Spleen (tissue), 11 donors: Measurements from ENCODE around the gene TMEM45B. TPM values are rescaled to one million over a fixed set of nuclear protein-coding genes. Genes with fewer than 3 reads are reported as not detected.

Experiments used
- DNase-seq: peaks from one replicate; pipeline ENCODE4 v3.0.0-alpha.2; 2020
- H3K27ac ChIP-seq, 8 donors: fragments of 200-600 bp; sonication (generic) in 7 of 8; 1 replicate in 4 of 8; 2 replicates in 4 of 8; pipeline versions ENCODE4 v1.5.0 to v1.8.0; 2016 to 2021; ENCODE audit warnings: inconsistent platforms in 4 of 8, mild to moderate bottlenecking in 4 of 8, moderate library complexity in 1 of 8
- H3K27me3 ChIP-seq, 7 donors: fragments of 200-600 bp; sonication (generic) in 6 of 7; replicated peaks in 1 of 7; 1 replicate in 4 of 7; 2 replicates in 3 of 7; pipeline versions ENCODE4 v1.5.0 to v1.8.0; 2016 to 2021; ENCODE audit warnings: inconsistent platforms in 3 of 7, mild to moderate bottlenecking in 1 of 7
- H3K36me3 ChIP-seq, 6 donors: fragments of 200-600 bp; sonication (generic) in 5 of 6; 1 replicate in 4 of 6; 2 replicates in 2 of 6; pipeline versions ENCODE4 v1.5.0 to v1.8.0; 2016 to 2021; ENCODE audit warnings: inconsistent platforms in 2 of 6
- H3K4me1 ChIP-seq, 6 donors: fragments of 200-600 bp; sonication (generic) in 5 of 6; 1 replicate in 3 of 6; 2 replicates in 3 of 6; pipeline versions ENCODE4 v1.5.0 to v1.8.0; 2016 to 2021; ENCODE audit warnings: inconsistent platforms in 3 of 6
- H3K4me3 ChIP-seq, 8 donors: fragments of 200-600 bp; sonication (generic) in 7 of 8; 1 replicate in 4 of 8; 2 replicates in 4 of 8; pipeline versions ENCODE4 v1.5.0 to v1.8.0; 2016 to 2021; ENCODE audit warnings: inconsistent platforms in 4 of 8, mild to moderate bottlenecking in 4 of 8, moderate library complexity in 2 of 8
- H3K9me3 ChIP-seq, 8 donors: fragments of 200-600 bp; sonication (generic) in 7 of 8; 1 replicate in 4 of 8; 2 replicates in 4 of 8; pipeline versions ENCODE4 v1.5.0 to v1.8.0; 2016 to 2021; ENCODE audit warnings: inconsistent platforms in 4 of 8
- CTCF ChIP-seq, 11 experiments: fragments of 200-600 bp in 7 of 11; fragments of 450-650 bp in 4 of 11; sonication (generic) in 4 of 11; IDR thresholded peaks in 8 of 11; conservative IDR thresholded peaks in 3 of 11; 1 replicate in 7 of 11; 2 replicates in 4 of 11; pipeline versions ENCODE4 v1.4.0 to v1.8.0; 2016 to 2021; ENCODE audit warnings: antibody characterized with exemption in 11 of 11, inconsistent platforms in 4 of 11, mild to moderate bottlenecking in 1 of 11
- POLR2A ChIP-seq, 3 donors: fragments of 450-650 bp; IDR thresholded peaks; one replicate each; pipeline ENCODE4 v1.5.1; 2017; ENCODE audit warnings: antibody characterized with exemption in 3 of 3, mild to moderate bottlenecking in 1 of 3
- POLR2AphosphoS5 ChIP-seq, 3 donors: sonication (generic); formaldehyde crosslinking; IDR thresholded peaks; one replicate each; pipeline ENCODE4 v1.5.1; 2017; ENCODE audit warnings: antibody characterized with exemption in 3 of 3
- WGBS, 5 donors: extraction: QIAGEN DNeasy Blood & Tissue Kit in 3 of 5; methylation state at CpG; one replicate each; pipeline versions ENCODE4 v1.1.5 to v1.1.7; 2013 to 2018; 5-methylcytosine and 5-hydroxymethylcytosine counted together
- intact Hi-C: fragments of 100-400 bp; cut with DNase I; formaldehyde crosslinking; loops from one replicate; pipeline ENCODE4 v1.15.0; 2023; ENCODE audit warnings: low total_unique reads
- polyA plus RNA-seq, 3 donors: library from polyadenylated mRNA; stranded (reverse); fragments of 200-250 nt; gene quantifications; one replicate each; pipeline ENCODE4 v1.2.1, GENCODE V29; 2013
- total RNA-seq, 7 donors: library from RNA; depleted of rRNA in 3 of 7; stranded (reverse); fragments of >200 nt in 3 of 7; fragmentation: NEBNext Ultra II Directional in 4 of 7; extraction: Animal tissue kit (Norgen Biotek cat#: 25700) in 4 of 7; gene quantifications; one replicate each; pipeline versions ENCODE4 v1.1.0 to v1.2.1, GENCODE V29; 2016 to 2021
- donor health status: healthy with polysubstance abuse.
- donor health status: DM: no; HTN: no; CAD: no; lungs with moderate emphysema.
- donor health status: DM: no; HTN: no; CAD: no.
- donor health status: Bipolar disorder and iron deficiency.
- donor health status: healthy.
- donor health status: DM: no; HTN: no; CAD: no.
- donor health status: DM: yes; HTN: yes; CAD: no.

TMEM45B gene
- total and polyA plus RNA-seq, 10 donors = 0.05 to 5.1 (median 0.67) TPM

DNA sequence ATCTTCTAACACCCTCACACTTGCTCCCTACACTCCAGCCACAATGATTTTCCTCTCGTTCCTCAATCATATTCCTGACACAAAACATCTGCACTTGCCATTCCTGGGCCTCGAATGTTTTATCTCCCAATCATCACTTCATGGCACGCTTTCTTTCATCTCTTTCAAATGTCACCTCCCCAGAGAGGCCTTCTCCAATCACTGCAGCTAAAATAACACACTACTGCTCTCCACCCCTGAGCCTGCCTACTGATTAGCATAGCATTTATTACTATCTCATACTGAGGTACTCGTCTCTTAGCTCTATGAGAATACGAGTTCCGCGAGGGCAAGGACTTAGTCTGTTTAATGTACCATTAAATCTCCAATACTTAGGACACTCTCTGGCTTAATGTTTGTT, 56.3 kb downstream of the TMEM45B start:
- TF ChIP-seq CTCF (IDR thresholded peaks at IDR 0.05 in 8 of 11, conservative IDR thresholded peaks at IDR 0.05 in 3 of 11) = no peak
- no peak for TF ChIP-seq POLR2A (IDR thresholded peaks at IDR 0.05)
- no peak for TF ChIP-seq POLR2AphosphoS5 (IDR thresholded peaks at IDR 0.05)
- Histone ChIP-seq H3K4me3 (no peak overlapping the region), H3K27ac (no peak overlapping the region), H3K36me3 (peaks cover 0 to 100% (median 95%) of the 10 kb centered on the region in 6 donors), H3K4me1 (no peaks in the 10 kb centered on the region), H3K27me3 (no peaks in the 10 kb centered on the region), H3K9me3 (no peaks in the 10 kb centered on the region)
- intact Hi-C loops = no loop called here
- no peak for DNase-seq
- 92 to 94% (median 94%) methylated on average over 7 of the region's 7 CpGs for WGBS, 5 donors

- Histone ChIP-seq H3K27me3 (no peaks in the 10 kb centered on the region), H3K9me3 (no peaks in the 10 kb centered on the region), H3K27ac (no peak overlapping the region), H3K36me3 (peaks cover 19 to 100% (median 100%) of the 10 kb centered on the region in 6 donors), H3K4me1 (no peaks in the 10 kb centered on the region), H3K4me3 (no peak overlapping the region)
- DNase-seq = no peak
- WGBS, 5 donors = 89 to 99% (median 94%) methylated on average over 3 of the region's 3 CpGs
- TF ChIP-seq POLR2A (IDR thresholded peaks at IDR 0.05) (no peak), POLR2AphosphoS5 (IDR thresholded peaks at IDR 0.05) (no peak), CTCF (IDR thresholded peaks at IDR 0.05 in 8 of 11, conservative IDR thresholded peaks at IDR 0.05 in 3 of 11) (no peak)
- intact Hi-C loops = no loop called here
These were observed 64.7 kb downstream of the TMEM45B start for GRCh38 chr11:129880311-129880710.

- WGBS, 5 donors = 80 to 85% (median 82%) methylated on average over 9 of the region's 9 CpGs
- H3K36me3 ChIP-seq = peaks cover 19 to 100% (median 100%) of the 10 kb centered on the region in 6 donors
- H3K9me3 ChIP-seq = no peaks in the 10 kb centered on the region
- no peak overlapping the region for H3K27ac ChIP-seq
- H3K4me3 ChIP-seq = no peak overlapping the region
- DNase-seq = no peak
- H3K27me3 ChIP-seq = no peaks in the 10 kb centered on the region
- no peak for TF ChIP-seq POLR2A (IDR thresholded peaks at IDR 0.05)
- TF ChIP-seq CTCF (IDR thresholded peaks at IDR 0.05 in 8 of 11, conservative IDR thresholded peaks at IDR 0.05 in 3 of 11) = peak in 6 of 11 experiments; percentile 14 to 54 (median 36)
- no peak for TF ChIP-seq POLR2AphosphoS5 (IDR thresholded peaks at IDR 0.05)
- no peaks in the 10 kb centered on the region for H3K4me1 ChIP-seq
- intact Hi-C loops = no loop called here
These were observed 66.0 kb downstream of the TMEM45B start for GRCh38 chr11:129881570-129882170.

DNA sequence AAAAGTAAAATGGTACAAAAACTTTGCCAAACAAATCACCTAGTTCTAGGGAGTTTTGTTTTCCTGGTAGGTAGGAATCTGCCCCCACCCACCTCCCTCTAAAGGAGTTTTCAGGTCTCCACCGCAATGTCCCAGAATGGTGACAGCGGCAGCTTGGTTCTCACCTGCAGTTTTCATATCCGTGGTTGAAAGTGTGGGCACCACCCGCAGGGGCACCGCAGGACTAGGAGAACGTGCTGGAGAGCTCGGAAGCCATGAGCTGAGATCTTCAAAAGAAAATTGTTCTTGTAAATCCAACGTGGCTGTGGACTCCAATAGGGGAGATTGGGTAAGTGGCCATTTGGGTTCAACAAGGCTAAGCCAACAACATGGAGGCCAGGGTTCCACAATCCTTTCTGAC, 68.9 kb downstream of the TMEM45B start:
- intact Hi-C loops = no loop called here
- Histone ChIP-seq H3K4me1 (no peaks in the 10 kb centered on the region), H3K4me3 (no peak overlapping the region), H3K9me3 (no peaks in the 10 kb centered on the region), H3K27ac (no peak overlapping the region), H3K27me3 (no peaks in the 10 kb centered on the region), H3K36me3 (peaks cover 17 to 100% (median 99%) of the 10 kb centered on the region in 6 donors)
- TF ChIP-seq POLR2AphosphoS5 (IDR thresholded peaks at IDR 0.05) = no peak
- no peak for TF ChIP-seq POLR2A (IDR thresholded peaks at IDR 0.05)
- no peak for TF ChIP-seq CTCF (IDR thresholded peaks at IDR 0.05 in 8 of 11, conservative IDR thresholded peaks at IDR 0.05 in 3 of 11)
- 90 to 97% (median 95%) methylated on average over 8 of the region's 8 CpGs for WGBS, 5 donors
- DNase-seq = no peak
